ENCODE measurements around the gene LUC7L3.

LUC7L3 gene

DNA sequence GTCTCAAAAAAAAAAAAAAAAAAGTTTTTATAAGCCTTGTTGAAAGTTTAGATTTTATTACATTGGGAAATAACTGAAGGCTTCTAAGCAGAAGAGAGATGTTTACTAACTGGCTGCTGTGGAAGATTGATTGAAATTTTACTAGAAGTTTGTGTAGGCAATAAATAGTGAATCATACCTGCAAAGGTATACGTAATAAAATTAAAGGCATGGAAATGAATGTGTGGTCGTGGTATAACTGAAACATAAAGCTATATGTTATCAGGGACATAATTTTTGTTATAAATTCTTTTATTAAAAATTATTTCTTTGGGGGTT lies 8.7 kb downstream of the LUC7L3 start:
- peak; percentile 46 for DNase-seq (ENCODE audit: low read depth)
- no peak overlapping the region for H3K4me3 ChIP-seq (ENCODE audit: low read depth, low read length)
- TF ChIP-seq, protein P1, sequence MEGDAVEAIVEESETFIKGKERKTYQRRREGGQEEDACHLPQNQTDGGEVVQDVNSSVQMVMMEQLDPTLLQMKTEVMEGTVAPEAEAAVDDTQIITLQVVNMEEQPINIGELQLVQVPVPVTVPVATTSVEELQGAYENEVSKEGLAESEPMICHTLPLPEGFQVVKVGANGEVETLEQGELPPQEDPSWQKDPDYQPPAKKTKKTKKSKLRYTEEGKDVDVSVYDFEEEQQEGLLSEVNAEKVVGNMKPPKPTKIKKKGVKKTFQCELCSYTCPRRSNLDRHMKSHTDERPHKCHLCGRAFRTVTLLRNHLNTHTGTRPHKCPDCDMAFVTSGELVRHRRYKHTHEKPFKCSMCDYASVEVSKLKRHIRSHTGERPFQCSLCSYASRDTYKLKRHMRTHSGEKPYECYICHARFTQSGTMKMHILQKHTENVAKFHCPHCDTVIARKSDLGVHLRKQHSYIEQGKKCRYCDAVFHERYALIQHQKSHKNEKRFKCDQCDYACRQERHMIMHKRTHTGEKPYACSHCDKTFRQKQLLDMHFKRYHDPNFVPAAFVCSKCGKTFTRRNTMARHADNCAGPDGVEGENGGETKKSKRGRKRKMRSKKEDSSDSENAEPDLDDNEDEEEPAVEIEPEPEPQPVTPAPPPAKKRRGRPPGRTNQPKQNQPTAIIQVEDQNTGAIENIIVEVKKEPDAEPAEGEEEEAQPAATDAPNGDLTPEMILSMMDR (IDR thresholded peaks at IDR 0.05; ENCODE audit: control insufficient read depth, extremely low read depth, insufficient read depth), result no peak

DNA sequence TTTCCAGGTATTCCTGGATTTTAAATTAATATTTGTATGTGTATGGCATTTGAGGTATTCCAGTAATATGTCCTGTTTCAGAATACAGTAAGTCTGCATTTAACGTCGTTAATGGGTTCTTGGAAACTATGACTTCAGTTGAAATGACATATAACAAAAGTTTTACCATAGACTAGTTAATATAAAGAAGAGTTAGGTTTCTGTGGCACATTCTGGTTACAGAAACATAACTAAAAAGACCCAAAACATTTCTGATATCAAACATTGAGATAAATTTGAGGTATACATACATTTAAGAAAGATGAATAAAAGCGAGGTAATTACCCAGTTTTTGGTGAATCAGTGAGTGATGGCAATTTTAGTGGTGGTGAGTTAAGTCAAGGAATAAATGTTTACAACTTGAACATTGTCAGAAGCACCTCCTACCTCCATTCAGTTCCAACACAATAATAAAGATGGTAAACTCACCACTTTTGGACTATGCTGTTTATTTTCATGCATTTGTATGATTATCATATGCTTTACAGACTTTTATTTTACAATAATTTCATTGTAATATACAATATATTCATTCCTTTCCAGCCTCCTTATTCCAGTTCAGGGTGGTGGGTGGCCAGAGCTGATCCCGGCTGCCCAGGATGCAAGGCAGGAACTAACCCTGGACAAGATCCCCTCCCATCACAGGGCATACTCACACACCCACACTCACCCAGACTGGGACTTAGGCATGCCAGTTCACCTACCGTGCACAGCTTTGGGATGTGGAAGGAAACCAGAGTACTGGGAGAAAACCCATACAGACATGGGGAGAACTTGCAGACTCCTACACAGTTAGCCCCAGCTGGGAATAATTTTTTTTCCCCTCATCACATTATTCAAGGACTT lies 9.7 kb downstream of the LUC7L3 start:
- TF ChIP-seq, protein P1 (IDR thresholded peaks at IDR 0.05; ENCODE audit: control insufficient read depth, extremely low read depth, insufficient read depth), result no peak
- no peak overlapping the region for H3K4me3 ChIP-seq (ENCODE audit: low read depth, low read length)
- DNase-seq (ENCODE audit: low read depth), result no peak

DNA sequence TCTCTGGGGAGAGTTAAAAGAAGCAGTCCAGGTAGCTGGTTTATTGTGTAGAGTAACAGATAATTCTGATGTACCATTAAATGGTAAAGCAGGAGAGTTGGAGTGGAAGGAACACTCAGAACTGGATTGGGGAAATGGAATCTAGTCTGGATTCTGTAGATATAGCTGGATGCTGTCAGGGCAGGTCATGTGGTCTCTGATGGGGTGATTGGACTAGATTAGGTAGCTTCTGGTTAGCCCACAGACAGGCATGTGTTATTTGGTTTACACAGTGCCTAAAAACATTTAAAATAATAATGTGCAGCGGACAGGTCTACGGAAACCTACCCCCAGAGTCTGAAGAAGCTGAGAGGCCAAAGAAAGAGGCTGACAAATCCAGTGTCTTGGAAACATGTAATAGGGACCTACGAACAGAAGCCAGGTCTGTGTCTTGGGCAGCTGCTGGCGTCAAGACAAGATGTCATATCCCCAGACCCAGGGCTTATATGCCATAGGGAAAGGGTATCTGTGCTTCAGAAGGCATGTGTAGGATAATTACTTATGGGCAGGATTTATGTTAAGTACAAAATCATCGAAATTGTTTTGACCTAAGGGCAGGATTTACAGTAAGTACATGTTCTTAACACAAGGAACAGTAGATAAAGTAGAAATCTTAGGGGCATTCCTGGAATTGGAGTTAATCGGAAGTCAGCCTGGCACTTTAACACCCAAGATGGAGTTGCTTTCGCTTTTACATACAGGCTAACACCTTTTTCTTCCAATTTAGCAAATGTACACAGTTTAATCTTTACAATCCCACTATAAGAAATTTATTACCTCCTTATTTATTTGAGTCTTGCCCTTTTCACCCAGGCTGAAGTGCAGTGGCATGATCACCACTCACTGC lies 12.4 kb downstream of the LUC7L3 start:
- TF ChIP-seq, protein P1 (IDR thresholded peaks at IDR 0.05; ENCODE audit: control insufficient read depth, extremely low read depth, insufficient read depth), result no peak
- no peak overlapping the region for H3K4me3 ChIP-seq (ENCODE audit: low read depth, low read length)
- no peak for DNase-seq (ENCODE audit: low read depth)

DNA sequence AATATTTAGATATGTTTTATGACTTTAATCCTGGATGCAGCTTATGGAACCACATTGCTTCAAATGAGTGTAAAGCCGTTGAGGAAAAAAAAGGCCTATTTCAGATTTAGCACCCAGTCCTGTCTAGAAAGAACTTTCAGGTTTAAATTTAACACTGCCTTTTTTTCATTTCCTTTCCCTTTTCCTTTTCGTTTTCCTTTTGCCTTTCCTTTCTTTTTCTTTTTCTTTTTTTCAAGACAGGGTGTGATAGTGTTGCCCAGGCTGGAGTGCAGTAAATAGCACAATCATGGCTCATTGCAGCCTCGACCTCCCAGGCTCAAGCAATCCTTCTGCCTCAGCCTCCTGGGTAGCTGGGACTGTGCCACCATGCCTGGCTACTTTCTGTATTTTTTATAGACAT lies 15.9 kb downstream of the LUC7L3 start:
- no peak overlapping the region for H3K4me3 ChIP-seq (ENCODE audit: low read depth, low read length)
- DNase-seq (ENCODE audit: low read depth), result no peak
- TF ChIP-seq, protein P1 (IDR thresholded peaks at IDR 0.05; ENCODE audit: control insufficient read depth, extremely low read depth, insufficient read depth), result no peak

DNA sequence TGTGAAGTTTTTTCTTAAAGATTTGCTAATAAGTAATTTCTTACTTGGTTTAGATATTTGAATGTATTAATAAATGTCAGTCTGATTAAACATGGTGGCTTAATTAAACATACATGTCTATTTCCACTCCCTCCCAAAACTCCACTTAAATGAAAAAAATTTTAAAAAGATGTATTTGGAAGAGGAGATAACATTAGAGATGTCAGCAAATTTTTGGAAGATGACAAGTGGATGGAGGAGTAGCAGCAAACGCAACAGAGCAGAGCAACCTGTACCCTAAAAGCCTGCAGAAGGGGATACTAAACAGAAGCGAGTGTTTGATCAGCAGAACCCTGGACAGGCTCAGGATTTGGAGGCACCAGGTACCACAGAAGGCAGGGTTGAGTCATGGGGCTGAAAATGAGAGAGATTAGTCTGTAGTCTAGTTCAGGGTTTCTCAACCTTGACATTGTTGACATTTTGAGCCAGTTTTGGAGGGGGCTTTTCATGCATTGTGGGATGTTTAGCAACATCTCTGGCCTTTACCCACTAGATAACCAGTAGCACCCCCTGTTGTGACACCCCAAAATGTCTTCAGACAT lies 17.8 kb downstream of the LUC7L3 start:
- TF ChIP-seq, protein P1 (IDR thresholded peaks at IDR 0.05; ENCODE audit: control insufficient read depth, extremely low read depth, insufficient read depth), result no peak
- no peak for DNase-seq (ENCODE audit: low read depth)
- H3K4me3 ChIP-seq (ENCODE audit: low read depth, low read length), result no peak overlapping the region

DNA sequence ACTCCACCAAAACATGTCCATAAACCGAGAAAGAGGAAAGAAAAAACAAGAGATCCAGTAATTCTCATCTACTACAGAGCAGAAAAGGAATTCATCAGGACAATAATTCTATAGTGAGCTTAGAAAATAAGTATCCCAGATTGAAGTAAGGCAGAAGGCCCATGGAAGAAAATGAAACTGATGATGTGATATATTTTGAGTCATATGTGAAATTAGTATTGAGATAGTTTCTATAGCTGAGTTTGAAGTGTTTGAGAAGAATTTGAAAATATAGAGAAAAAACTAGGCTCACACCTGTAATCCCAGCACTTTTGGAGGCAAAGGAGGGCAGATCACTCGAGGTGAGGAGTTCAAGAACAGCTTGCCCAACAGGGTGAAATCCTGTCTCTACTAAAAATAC lies 19.7 kb downstream of the LUC7L3 start:
- no peak for DNase-seq (ENCODE audit: low read depth)
- H3K4me3 ChIP-seq (ENCODE audit: low read depth, low read length), result no peak overlapping the region
- TF ChIP-seq, protein P1 (IDR thresholded peaks at IDR 0.05; ENCODE audit: control insufficient read depth, extremely low read depth, insufficient read depth), result no peak

All from LNCaP clone FGC (cell line).